Iris pigment epithelial cell (primary cell): Measurements from ENCODE around the gene FAAH.
A peak's percentile ranks its signal among the peaks of the same experiment; 100 is the strongest.

Source experiments
- DNase-seq: peaks from one replicate; pipeline ENCODE4 v3.0.0-alpha.2; 2011; ENCODE audit warnings: low read depth

Gene FAAH

GRCh38 chr1:46423574-46424240, 29.6 kb downstream of the FAAH start:
- DNase-seq = no peak

GRCh38 chr1:46424730-46425129, 30.6 kb downstream of the FAAH start:
- DNase-seq = no peak

DNA sequence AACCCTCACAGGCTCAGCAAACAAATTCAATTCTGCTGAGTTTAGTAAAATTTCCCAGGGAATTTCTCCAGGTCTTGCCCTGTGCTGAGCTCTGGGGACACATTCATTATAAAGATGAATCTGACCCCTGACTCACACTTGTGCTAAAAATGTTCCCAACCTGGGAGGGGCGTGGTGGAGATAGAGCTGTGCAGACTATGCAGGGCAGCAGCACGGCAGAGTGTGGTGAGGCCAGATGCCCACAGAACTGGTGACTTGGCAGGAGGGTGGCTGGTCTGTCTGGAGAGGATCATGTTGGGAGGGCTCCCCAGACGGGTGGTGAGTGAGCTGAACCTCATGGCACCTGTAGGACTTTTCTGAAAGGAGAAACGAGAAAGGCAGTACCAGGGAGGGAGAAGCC, 31.6 kb downstream of the FAAH start:
- DNase-seq = no peak

DNA sequence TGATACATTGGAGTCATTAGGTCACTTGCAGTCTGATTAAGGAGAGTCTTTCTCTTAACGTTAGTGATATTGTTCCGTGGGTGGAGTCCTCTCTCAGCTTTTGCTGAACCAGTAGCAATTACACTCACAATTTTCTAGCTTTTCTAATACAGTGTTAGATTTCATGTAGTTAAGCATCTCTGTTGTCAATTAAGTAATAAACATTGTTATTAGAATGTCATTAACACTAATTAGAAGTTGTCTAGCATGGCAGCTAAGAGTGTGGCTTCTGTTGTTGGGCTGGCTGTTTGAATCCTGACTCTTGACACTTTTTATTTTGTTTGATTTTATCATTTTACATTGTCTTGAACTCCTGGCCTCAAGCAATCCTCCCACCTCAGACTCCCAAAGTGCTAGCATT, 33.4 kb downstream of the FAAH start:
- DNase-seq = no peak

GRCh38 chr1:46429436-46429835, 35.3 kb downstream of the FAAH start:
- DNase-seq = no peak

GRCh38 chr1:46431695-46432094, 37.6 kb downstream of the FAAH start:
- no peak for DNase-seq

- DNase-seq = no peak
Observed at GRCh38 chr1:46432781-46433327, 38.7 kb downstream of the FAAH start.

GRCh38 chr1:46434358-46434757, 40.2 kb downstream of the FAAH start:
- no peak for DNase-seq

DNA sequence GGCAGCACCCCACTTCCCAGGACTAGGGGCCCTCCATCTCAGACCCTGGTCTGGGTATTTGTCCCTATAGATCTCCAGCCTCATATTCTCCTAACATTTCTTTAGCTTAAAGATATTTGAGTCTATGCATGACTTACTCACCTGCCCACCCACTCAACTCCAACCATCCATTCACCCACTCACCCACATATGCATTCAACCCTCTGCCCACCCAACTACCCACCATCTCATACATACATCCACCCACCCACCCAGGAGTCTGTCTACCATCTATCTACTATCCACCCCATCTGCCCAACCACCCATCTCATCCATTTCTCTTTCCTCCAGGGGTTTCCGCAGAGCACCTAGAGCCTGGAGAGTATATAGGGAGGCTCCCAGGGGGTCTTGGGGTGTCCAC, 42.7 kb downstream of the FAAH start:
- DNase-seq = no peak

GRCh38 chr1:46437723-46438122, 43.6 kb downstream of the FAAH start:
- DNase-seq = no peak

DNA sequence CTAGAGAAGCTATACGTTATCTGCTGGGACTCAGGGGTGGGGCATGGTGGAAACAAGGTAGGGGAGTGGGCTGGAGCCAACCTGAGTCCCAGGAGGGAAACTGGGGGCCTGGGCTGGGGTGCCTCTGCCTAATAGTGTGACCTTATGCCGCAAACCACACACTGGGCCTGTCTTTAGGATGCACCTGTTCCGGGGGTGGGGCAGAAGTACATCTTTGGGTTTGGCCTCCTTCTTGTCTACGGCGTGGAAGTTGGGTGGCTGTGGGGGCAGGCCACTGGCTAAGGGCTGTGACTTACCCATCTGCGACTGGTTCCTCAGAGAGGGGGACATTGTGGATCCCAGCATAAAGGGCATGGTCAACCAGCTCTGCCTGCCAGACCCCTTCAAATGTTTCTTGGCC, 44.2 kb downstream of the FAAH start:
- DNase-seq = no peak

- DNase-seq = no peak
Observed at GRCh38 chr1:46440478-46440877, 46.4 kb downstream of the FAAH start.

DNA sequence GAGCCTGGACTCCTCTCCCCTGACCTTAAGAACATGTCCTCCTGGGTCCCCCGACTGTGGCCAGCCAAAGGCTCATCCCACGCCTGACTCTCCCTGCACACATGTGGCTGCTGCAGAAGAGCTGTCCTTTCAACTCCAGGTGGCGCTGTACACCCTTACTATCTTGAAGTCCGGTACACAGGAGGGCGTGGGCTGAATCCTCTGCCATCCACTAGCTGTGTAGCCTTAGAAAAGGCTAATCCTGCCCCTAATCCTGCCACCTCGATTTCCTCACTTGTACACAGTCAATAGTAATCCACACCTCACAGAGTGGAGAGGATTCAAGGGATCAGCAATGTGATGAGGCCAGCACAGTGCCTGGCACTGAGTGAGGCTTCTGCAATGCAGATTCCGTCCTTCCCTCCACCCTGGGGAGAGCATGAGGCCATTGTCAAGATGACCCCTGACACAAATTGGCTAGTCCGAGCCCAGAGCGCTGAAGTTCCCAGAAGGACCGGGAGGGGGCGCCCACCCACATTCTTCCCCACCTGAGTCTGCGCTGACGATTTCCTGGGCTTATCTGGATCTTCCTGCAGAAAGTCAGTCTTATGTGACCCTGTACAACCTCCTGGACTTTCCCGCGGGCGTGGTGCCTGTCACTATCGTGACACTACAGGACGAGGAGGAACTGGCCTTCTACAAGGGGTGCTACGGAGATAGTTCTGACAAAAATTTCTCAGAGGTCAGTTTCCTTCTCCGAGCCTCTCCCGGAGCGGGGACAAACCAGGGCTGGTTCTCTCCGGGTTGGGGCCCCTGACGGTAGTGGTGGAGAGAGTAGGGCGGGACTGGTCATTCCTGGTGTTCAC, 48.4 kb downstream of the FAAH start:
- peak; percentile 84 for DNase-seq

GRCh38 chr1:46444466-46444865, 50.3 kb downstream of the FAAH start:
- DNase-seq = no peak

GRCh38 chr1:46445773-46446256, 51.7 kb downstream of the FAAH start:
- DNase-seq = no peak

- DNase-seq = peak; percentile 68
Observed at GRCh38 chr1:46446646-46447498, 52.8 kb downstream of the FAAH start.

GRCh38 chr1:46447499-46448108, 53.5 kb downstream of the FAAH start:
- DNase-seq = no peak

- DNase-seq = no peak
Observed at GRCh38 chr1:46448109-46448911, 54.2 kb downstream of the FAAH start.

- DNase-seq = no peak
Observed at GRCh38 chr1:46449223-46450159, 55.4 kb downstream of the FAAH start.

- no peak for DNase-seq
Observed at GRCh38 chr1:46450160-46450517, 56.0 kb downstream of the FAAH start.
